SU-DHL-6 (cell line): Measurements from ENCODE around the gene CUEDC1.

Experiments used
- CTCF ChIP-seq: fragments of 200-600 bp; sonication (generic); IDR thresholded peaks from one replicate; pipeline ENCODE4 v1.5.1; 2017; ENCODE audit warnings: antibody characterized with exemption, mild to moderate bottlenecking, low read length, moderate library complexity; ENCODE audit not compliant: insufficient read depth, poor library complexity, severe bottlenecking
- EZH2phosphoT487 ChIP-seq: fragments of 200-600 bp; sonication (generic), shearing (Covaris generic); conservative IDR thresholded peaks from 2 replicates; pipeline ENCODE4 v1.6.1; 2018; ENCODE audit warnings: mild to moderate bottlenecking, antibody characterized with exemption, low read length, moderate library complexity, mixed read lengths

- TF ChIP-seq CTCF (peak; percentile 96), EZH2phosphoT487 (no peak)
Observed at GRCh38 chr17:57833179-57833939, 121.9 kb downstream of the CUEDC1 start.
